Activated CD8-positive, alpha-beta memory T cell treated with anti-CD3 and anti-CD28 coated beads, Interleukin-2, amount 50 U/mL, for 4 hours (primary cell): ENCODE results near the gene CELF4.

ENCODE experiments used
- DNase-seq: peaks from one replicate; pipeline ENCODE4 v3.0.0-alpha.2; 2020

Gene CELF4

DNA sequence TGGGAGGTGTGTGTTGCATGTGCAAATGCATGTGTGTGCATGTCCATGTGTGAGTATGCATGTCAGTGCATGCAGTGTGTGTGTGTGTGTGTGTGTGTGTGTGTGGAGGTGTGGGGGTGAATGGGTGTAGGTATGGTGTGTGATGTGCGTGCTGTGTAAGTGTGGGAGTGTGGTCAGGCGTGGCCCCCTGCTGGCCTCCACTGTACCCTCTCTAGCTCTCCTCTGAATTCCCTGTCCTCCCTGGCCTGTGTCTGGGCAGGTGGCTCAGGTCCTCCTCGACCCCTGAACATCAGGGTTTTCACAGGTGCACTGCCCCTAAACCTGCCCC, 230.2 kb downstream of the CELF4 start:
- DNase-seq: no peak

DNA sequence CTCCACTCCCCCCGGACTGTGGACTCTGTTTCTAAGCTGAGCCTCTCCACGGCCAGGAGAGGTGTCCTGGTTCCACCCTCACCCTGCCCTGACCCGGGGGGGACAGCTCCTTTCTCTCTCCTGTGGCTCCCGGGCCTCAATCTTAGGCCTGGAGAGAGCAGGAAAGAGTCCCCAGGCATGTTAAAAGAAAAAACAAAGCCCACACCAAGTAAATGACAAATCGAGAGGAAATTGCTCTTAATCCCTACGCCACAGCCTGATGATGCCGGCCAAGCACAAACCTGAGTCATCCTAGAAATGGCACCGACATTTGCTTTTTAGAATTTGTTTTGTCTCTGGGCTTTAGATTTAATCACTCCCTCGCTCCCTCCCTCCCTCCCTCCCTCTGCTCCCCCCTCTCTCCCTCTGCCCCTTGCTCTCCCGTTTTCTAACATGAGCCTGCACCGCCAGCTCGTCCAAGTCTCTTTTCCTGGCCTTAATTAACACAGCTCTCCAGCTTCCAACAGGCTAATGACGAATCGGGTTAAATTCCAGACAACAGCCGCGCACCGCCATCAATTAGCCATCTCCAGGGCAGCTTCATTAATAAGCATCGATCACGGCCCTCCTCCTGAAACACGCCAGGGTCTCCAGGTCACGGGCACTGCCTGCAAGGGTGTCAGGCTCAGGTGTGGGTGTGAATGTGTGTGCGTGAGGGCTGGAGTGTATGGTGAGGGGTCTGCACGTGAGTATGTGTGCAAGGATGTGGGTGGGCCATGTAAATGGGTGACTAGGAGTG, 230.8 kb downstream of the CELF4 start:
- DNase-seq: no peak

DNA sequence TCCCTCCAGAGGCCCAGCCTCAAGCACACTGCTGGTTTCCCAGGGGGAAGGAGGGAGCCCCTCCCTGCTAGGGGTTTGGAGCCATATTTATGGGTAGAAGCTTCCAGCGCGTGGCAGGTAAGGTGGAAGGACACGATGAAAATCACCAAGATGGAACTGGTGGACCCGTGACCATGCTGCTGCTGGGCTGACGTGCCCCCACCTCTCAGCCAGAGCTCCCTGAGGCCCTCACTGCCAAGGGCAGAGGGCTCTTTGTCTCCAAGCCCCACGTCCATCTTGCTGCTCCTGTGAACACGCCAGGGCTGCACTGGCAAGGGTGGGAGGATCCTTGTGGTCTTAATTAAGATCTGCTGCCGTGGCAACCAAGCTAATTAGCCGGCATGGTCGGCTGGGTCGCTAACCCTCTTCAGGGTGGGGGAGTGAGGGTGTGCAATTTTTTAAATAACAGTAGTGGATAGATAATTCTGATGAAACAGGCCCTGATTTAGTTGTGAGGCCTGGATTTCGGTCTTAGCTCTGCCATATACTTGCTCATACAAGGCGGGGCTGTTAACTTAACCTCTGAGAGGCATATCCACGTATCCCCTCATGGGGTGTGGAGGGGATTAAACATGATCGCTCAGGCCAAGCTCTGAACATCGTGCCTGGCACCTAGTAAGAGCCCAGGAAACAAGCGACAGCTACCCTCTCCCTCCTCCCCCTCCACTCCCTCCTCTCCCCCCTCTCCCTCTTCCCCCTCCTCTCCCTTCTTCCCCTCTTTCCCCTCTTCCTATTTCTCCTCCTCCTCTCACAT, 232.8 kb downstream of the CELF4 start:
- no peak for DNase-seq

DNA sequence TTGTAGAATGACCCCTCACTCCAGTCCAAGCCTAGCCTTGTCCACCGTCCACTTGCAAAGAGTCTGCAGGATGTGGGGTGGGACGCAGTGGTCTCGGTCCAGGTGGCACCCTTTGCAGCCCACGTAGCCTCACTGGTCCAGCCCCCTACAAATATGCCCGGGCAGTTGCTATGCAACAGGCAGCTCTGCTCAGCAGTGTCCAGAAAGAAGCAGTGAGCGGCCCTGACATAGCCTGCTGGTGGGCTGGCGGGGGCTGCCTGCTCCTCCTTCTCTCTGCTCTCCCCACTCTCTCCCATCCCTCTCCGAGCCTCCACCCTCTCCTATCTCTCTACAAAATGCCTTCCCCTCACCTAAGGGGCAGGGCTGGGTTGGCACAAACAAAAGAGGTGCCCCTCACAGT, 233.4 kb downstream of the CELF4 start:
- no peak for DNase-seq

DNA sequence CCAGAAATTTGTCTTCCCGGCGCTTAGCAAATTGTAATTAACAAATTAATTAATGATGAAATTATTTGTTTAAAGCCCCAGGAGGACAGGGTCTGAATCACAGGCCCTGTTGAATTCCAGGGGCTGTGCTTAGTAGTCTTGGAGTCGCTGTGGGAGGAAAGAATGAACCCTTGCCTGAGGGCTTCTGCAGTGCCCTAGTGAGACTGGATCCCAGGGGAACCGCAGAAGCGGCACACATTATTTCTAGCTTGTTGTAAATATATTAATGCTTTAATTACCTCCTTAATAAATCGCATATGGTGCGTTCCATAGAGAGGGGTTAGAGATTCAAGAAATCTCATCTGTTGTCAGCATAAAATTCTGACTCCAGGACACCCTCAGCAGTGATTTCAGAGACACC, 235.4 kb downstream of the CELF4 start:
- DNase-seq: no peak

DNA sequence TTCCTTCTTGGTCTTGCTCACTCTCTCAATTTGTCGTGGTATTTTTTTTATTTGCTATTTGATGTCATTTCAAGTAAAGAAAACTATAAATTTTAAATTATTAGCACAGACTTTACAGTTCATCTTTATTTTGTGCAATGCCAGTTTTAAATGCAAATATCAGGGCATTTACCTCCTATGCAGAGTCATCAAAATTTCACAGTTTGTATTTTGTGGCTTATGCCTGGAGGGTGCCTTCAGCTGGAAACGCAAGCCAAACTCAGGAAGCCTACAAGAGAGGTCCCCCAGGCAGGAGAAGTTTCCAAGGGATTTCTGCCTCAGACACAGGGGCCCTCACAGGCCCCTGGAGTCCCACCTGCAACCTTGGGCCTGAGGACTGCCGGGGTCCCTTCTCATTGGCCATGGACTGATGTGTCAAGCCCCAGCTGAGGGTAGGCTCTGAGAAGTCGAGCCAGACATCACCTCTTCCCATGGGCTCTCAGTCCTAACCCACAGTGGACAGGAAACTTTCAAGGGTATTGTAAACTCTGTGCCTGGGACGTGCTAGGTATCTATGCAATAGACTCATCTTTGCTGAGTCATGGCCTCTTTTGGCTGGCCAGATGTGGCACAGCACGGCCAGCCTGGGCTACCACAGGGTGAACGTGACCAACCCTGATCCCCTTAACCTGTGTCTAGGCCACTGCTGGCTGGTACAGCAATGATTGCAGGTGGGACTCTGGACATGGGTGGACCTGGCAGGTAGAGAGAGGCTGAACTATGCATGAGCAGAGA, 236.5 kb downstream of the CELF4 start:
- no peak for DNase-seq

DNA sequence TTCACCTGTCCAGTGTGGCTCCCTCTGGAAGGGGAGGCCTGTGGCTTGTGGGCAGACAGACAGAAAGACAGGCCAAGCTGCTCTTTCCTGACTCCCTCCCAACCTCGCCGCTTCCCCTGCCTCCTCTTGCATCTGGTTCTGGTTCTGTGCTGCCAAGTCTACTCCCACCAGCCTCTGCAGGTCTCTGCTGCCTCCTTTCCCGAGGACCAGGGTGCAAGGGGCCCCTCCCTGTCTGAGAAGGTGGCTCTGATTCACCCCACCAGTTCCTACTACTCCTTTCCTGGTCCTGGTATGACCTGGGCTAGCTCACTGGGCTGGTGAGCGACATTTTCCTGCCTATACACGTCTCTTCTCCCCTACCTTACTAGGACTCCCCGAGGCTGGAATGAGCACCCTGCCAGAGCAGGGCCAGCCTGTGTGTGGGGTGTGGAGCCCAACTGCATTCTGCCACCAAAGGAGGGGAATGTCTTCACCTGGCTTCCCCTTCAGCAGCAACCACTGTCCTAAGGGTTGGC, 238.5 kb downstream of the CELF4 start:
- DNase-seq: no peak

DNA sequence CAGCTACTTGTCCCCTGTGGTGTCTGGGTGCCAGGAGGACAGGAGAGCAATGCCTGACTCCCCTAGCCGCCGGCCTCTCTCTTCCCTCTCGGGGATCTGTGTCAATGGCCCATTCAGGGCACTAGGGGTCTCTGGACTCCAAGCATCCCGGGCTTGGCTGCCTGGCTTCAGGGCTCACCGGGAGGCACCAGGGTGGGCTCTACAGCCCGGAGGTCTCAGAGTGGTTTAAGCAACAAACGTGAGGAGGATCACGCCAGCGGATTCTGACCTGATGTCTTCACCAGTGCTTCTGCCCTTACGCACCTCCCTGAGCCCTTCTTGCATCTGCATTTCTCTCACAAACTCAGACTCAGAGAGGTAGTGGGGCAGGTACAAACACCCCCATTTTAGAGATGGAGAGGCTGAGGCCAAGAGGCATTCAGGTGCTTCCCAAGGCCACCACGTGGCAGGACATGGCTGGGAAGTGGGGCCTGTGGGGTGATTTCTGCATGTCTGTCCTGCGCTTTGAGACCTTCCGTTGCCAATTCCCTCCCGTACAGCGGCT, 243.0 kb downstream of the CELF4 start:
- DNase-seq: no peak

DNA sequence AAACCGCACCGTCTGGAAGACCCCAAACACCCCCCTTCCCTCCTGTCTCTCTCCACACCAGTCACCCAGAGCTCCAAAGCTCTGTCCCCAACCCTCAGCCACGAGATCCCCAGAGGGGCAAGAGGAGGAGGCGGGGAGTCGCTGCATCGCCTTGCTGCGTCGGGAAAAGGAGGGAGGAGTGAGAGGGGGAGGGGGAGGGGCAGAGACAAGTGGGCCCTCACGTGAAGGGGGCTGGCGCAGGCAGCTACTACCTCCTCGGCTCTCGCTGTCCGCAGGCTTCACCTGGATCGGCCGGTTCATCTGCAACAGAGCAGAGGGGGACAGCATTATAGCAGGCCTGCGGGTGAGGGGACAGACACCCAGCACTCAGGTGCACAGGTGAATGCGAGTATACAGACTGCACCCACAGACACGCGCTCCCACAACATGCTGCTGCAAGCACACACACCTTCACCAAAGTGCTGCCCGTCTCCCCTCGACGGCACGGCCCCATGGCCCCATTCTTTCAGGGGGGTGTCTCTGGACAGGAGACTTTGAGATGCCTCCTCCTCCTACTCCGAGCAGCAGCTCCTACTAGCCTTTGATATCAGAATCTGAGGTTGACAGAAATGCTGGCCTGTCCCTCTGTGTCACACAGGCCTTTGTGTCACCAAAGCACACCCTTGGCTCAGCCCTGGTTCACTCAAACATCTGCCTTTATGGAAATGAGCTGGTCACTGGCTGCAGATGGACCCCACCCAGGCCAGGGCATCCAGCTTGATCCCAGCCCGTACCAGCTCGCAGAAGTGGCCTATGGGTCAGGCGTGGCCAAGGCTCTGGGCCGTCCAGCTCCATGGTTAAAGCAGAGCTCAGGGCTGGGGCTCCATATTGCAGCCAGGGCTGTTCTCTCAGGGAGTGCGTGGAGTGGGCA, 243.8 kb downstream of the CELF4 start:
- DNase-seq: no peak

DNA sequence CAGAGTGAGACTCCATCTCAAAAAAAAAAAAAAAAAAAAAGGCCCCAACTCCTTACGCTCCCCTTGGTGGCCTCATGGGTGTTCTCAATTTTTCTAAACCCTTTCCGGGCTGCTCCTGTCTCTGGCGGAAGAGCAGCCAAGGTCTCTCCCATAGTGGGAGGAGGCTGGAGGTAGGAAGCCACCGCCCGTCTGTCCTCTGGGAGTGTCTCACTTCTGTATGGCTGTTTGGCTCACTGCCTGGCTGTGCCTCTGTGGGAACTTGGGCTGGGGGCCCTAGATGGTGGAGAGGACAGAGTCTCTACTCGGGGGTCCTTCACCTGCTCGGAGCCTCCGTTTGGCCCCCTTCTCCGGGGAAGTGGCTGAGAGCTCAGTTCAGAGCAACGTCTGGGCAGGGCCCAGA, 245.3 kb downstream of the CELF4 start:
- no peak for DNase-seq

DNA sequence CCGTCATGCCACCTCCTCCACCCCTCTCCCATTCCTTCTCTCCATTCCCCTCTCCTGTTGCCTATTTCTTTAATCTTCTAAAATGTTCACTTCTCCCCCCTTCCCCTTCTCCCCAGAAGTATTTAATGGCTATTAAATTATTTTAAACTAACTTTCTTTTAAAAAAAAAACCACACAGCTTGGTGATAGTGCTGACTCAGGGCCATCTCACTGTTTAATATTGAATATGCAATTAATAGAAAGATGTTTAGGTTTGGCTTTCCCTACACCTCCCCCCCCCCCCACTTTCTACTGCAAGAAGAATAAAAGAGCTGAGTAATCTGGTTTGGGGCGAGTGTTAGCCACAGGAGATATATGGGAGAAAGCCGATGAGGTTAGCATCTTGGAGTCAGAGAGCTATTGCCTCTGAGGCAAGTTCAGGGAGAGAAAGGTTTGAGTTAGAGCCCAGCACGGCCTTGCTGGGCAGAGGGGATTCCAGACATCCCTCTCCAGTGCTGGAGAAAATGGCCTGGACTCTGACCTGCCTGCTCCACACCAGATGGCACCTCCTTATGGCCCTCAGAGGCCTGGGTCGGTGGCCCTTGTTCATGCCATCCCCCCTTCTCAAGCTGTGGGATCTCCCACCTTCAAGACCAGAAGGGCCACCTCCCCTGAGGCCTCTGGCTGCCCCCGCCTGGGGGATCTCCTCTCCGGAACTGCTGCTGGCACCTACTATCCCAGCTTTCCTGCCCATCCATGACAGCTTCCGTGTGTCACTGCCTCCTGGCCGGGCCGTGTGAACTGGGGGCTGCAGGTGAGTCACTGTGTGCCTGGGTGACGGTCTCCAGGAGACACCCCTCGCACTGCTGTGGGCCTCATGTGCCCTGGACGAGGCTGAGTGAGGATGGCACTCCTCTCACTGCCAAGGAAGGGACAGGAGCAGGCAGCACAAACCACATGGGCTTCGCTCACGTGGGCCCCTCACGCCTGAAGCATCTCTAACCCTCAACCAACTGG, 246.9 kb downstream of the CELF4 start:
- no peak for DNase-seq

DNA sequence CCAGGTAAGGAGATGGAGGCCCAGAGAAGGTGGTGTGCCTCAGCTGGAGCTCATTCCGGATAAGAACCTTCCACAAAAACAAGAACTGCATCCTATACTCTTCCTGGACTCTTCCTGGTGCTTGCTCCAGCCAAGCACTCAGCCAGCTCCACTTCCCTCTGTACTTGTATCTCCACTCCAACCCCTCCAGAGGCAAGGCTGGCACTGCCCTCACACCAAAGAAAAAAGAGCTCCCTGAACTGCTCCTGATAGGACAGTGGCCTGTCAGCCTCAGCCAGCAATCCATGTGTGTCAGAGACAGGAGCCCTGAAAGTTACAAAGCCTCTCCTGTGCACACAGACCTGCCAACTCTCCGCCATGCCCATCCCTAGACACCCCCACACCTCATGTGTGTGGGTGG, 248.1 kb downstream of the CELF4 start:
- no peak for DNase-seq

DNA sequence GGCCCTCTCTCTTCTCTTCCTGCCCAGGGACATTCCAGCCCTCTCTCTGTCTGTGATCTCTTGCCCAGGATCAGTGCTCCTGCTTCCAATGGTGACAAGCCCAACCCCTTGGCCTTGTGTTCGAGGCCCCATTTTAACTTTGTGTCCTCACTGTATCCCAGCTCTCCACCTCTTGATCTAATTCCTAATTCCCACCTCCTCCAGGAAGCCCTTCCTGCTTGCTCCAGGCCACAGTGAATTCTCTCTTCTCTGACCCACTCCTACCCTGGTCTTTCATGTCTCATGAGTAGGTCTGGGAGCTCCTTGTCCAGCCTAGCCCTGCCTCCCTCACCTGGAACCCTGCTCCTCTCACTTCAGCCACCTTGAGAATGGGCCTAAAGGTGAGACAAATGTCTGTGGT, 249.1 kb downstream of the CELF4 start:
- DNase-seq: no peak

DNA sequence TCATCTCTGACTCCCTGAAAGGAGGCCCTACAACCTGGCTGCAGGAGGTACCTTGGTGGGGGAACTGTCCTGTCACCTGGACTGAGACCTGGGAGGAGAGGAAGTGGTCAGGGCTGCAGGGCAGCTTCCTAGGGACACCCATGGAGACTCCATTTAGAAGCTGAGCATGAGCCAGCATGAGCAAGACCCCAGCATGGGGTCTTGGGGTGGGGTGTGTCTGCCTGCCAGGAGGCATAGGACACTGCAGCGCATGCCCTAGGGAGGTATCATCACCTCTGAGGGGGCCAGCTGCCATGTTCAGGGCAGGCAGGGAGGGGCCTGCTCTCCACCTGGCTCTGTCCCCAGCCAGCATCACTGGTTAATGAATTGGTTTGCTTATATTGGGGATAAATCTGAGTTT, 249.7 kb downstream of the CELF4 start:
- DNase-seq: no peak

DNA sequence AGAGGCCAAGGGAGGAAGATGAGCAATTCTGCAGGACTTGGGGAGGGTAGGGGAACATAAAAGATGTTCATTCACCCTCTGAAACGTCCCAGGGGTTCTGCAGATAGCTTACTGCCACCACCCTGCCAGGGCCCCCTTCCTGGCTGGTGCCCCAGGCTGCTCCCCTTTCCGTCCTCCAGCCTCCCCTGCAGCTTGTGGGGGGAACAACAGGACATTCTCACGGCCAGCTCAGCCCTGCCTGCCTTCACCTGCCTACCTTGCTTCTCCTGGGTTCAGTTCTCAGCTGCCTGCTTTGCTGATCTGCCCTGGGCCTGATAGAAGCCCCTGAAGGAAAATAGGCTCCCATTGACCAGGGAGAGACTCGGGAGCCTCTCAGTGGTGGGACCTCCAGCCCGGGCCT, 251.1 kb downstream of the CELF4 start:
- DNase-seq: no peak

DNA sequence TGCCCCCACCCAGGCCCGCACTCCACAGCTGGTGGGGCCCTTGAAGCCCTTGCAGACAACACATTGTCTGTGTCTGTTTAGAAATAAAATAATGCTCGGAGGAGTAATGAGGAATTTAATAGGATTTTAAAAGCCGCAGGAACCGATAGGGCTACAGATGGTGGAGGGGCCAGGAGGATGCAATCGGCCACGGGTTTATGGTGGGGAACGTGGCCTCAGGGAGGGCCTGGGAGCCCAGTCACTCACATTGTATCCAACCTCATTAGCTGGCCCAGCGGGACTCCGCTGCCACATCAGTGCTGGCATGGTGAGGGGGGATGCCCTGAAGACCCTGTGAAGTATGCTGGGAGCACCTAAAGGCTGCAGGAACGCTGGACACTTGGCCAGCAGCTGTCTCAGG, 252.0 kb downstream of the CELF4 start:
- no peak for DNase-seq

DNA sequence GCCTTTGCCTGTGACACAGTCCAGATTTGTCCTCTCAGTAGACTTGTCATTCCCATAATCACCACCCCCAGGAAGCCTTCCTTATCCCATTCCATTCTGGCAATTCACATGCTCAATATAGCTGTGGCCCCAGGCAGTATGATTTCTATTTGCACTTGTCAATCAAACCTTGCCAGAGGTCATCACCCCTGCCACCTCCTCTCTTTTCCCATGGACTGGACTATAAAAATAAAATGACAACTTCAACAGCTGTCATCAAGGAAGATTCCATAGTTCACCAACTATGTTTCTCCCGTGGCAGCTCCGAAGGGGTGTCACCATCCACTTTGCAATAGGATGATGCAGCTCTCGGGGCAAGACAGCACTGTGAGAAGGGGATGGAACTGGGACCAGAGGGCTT, 255.7 kb downstream of the CELF4 start:
- no peak for DNase-seq

DNA sequence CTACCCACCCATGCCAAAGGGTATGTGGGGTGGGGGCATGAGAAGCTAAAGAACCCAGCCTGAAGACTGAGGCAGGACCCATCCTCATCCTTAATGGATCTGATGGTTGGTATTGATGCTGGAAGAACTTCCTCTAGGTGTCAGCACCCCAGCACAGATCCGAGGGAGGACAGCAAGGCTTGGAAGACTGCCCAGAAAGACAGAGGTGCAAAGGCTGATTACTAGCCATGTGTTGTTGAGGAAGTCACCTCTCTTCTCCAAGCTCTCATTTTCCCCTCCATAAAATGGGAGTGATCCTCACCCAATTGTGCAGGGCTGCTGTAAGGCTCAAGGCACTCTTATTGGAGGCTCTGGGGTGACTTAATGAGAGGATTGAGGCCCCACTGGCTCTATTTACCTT, 256.5 kb downstream of the CELF4 start:
- DNase-seq: no peak

DNA sequence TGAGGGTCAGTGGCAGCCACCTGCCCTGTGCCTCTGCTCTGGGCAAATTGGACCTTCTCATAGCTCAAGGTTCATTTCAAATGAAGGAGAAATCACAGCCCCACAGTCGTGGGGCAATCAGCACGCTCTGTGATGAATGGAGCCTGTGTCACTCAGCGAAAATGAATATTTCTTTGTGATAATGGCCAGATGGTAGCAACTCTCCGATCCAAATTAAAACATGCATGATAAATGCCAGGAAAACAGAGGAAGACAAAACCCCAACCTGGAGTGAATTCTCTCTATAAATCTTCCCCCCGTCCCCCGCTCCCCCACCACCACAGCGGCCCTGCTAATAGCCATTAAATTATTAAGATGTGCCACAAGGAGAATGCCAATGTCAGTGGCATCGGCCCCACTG, 258.4 kb downstream of the CELF4 start:
- DNase-seq: no peak

DNA sequence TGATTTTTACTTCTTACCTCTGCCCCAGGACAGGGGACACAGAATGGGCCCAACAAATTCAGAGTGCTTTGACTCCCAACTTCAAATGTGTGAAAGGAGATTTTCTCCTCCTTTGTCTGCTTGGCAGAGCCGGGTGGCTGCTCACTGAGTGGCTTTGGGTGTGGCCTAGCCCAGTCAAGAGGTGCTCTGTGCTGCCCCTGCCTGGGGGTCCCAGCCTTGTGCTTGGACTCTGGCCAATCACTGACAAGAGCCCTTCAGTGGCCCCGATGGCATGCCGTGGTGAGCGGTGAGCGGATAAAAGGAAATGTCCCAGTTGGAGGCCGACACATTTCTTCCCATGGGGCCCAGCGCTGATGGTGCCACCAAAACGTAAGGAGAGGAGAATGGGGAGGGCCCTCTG, 259.2 kb downstream of the CELF4 start:
- DNase-seq: no peak

DNA sequence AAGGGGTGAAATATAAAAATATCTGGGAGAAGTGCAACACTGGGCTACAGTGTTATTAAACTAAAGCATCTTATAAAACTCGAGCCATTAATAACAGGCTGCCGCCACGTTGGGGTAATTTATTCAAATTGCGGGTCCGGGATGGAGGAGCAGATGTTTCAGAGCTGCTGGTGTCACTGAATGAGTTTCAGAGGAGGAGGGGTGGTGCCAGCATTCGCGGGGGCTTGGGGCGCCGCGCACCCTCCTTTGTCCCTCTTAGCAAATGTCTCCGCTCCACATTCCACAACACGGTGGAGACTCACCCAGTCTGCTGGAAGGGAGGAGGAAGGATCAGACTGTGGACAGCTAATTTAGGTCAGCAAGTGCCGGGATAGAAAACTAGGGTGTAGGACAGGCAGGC, 260.5 kb downstream of the CELF4 start:
- no peak for DNase-seq
